HUES6 (cell line): Measurements from ENCODE around the gene NTM.

Experiments
- H3K27ac ChIP-seq: 2 replicates; pipeline ENCODE4 v1.7.0; 2013; ENCODE audit warnings: low read depth, mild to moderate bottlenecking, low read length, inconsistent platforms
- H3K27me3 ChIP-seq: 2 replicates; pipeline ENCODE4 v1.6.1; 2013; ENCODE audit warnings: low read length; ENCODE audit not compliant: control insufficient read depth, insufficient read depth
- H3K36me3 ChIP-seq: 2 replicates; pipeline ENCODE4 v1.6.1; 2013; ENCODE audit warnings: low read length; ENCODE audit not compliant: control insufficient read depth, insufficient read depth
- H3K4me1 ChIP-seq: 2 replicates; pipeline ENCODE4 v1.6.1; 2013; ENCODE audit warnings: low read length; ENCODE audit not compliant: control insufficient read depth, insufficient read depth
- H3K4me3 ChIP-seq: 2 replicates; pipeline ENCODE4 v1.5.1; 2013; ENCODE audit warnings: low read depth, low read length
- H3K9ac ChIP-seq: one replicate; pipeline ENCODE4 v1.6.1; 2013; ENCODE audit warnings: mild to moderate bottlenecking, low read length
- H3K9me3 ChIP-seq: 2 replicates; pipeline ENCODE4 v1.6.1; 2013; ENCODE audit warnings: low read depth, low read length; ENCODE audit not compliant: control insufficient read depth, insufficient read depth

The NTM gene

DNA sequence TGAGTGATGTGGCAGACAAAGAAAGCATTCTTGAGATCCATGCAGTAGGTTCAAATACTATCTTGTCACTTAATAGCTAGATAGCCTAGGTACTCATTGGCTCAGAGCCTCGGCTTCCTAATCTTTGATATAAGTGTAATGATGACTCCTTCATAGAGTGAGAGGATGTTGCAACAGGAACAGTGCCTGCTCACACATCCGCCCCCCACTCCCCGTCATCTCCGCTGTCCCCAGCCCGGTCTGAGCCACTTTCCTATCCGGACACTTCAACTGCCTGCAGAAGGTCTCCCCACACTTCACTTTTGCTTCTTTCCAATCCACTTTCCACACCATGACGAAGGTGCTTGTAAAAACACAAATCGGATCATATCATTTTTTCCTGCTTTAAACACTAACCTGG lies 128.8 kb downstream of the NTM start:
- Histone ChIP-seq H3K4me3 (no peak overlapping the region), H3K9ac (no peak overlapping the region), H3K4me1 (0 out of 2 replicates have a peak, but pooled peaks cover 5% of the 10 kb centered on the region), H3K9me3 (no peaks in the 10 kb centered on the region), H3K27ac (no peak overlapping the region), H3K27me3 (no peaks in the 10 kb centered on the region), H3K36me3 (no peaks in the 10 kb centered on the region)

GRCh38 chr11:131503017-131503416 lies 132.6 kb downstream of the NTM start:
- Histone ChIP-seq H3K4me3 (no peak overlapping the region), H3K9me3 (no peaks in the 10 kb centered on the region), H3K36me3 (no peaks in the 10 kb centered on the region), H3K27me3 (no peaks in the 10 kb centered on the region), H3K4me1 (peaks cover 10% of the 10 kb centered on the region), H3K27ac (no peak overlapping the region), H3K9ac (no peak overlapping the region)

DNA sequence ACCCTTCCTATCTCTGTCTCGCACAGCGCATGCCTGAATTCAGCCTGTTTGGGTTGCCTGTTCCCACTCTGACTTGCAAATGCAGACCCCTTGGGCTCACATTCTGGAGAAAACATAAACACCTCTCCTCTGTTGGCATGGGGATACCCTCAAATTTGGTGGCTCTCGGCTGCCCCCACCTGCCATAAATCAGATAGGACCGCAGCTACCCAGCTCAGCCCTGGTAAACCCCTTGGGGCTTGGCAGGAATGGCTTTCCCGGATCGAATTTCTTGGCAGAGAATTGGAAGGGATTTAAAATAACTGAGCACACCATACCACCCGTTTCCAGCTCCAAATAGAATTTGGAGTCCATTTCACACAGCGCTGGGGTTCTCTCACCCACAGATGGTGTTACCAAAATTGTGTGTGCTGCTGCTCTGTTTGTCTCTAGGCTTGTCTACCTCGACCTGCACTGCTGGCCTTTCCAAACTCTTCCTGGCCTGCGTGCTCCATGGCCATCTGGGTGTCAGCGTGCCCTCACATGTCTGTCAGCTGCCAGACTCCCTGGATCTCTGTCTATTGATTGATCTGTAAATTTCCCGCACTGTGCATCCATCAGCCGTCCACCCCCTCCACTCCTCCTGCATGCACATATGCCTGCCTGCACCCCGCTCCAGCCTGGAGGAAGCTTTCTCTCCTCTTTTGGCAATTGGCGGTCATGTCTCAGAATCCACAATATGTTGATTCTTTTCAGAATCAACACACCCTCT lies 134.0 kb downstream of the NTM start:
- H3K27ac ChIP-seq = no peak overlapping the region
- peaks cover 10% of the 10 kb centered on the region for H3K4me1 ChIP-seq
- no peaks in the 10 kb centered on the region for H3K9me3 ChIP-seq
- H3K27me3 ChIP-seq = no peaks in the 10 kb centered on the region
- no peak overlapping the region for H3K4me3 ChIP-seq
- no peak overlapping the region for H3K9ac ChIP-seq
- no peaks in the 10 kb centered on the region for H3K36me3 ChIP-seq

DNA sequence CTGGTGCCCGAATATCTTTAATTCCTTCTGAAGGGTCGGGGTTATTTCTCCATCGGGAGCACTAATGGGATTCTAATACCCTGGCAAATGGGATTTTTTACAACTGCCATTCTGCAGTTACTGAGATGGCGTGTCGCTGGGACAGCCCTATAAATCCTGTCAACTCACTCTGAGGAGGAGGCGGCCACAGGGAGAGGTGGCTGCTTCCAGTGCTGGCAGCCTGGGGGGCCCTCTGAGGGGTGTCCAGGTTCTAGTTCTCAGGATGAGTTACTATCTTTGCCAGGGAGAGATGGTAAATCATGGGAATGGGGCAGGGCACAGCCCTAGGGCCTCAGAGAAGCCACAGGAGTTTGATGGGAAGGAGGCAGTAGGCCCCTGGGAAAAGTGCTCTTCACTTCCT lies 135.9 kb downstream of the NTM start:
- no peaks in the 10 kb centered on the region for H3K36me3 ChIP-seq
- no peaks in the 10 kb centered on the region for H3K9me3 ChIP-seq
- peaks cover 10% of the 10 kb centered on the region for H3K4me1 ChIP-seq
- H3K27me3 ChIP-seq = no peaks in the 10 kb centered on the region
- H3K9ac ChIP-seq = no peak overlapping the region
- H3K27ac ChIP-seq = no peak overlapping the region
- no peak overlapping the region for H3K4me3 ChIP-seq

GRCh38 chr11:131510662-131511061 lies 140.2 kb downstream of the NTM start:
- no peaks in the 10 kb centered on the region for H3K27me3 ChIP-seq
- no peaks in the 10 kb centered on the region for H3K4me1 ChIP-seq
- no peak overlapping the region for H3K27ac ChIP-seq
- no peak overlapping the region for H3K4me3 ChIP-seq
- no peak overlapping the region for H3K9ac ChIP-seq
- H3K9me3 ChIP-seq = no peaks in the 10 kb centered on the region
- H3K36me3 ChIP-seq = no peaks in the 10 kb centered on the region

GRCh38 chr11:131511794-131512193 lies 141.4 kb downstream of the NTM start:
- H3K4me1 ChIP-seq = no peaks in the 10 kb centered on the region
- no peaks in the 10 kb centered on the region for H3K9me3 ChIP-seq
- no peaks in the 10 kb centered on the region for H3K36me3 ChIP-seq
- no peak overlapping the region for H3K27ac ChIP-seq
- no peak overlapping the region for H3K4me3 ChIP-seq
- no peaks in the 10 kb centered on the region for H3K27me3 ChIP-seq
- H3K9ac ChIP-seq = no peak overlapping the region

DNA sequence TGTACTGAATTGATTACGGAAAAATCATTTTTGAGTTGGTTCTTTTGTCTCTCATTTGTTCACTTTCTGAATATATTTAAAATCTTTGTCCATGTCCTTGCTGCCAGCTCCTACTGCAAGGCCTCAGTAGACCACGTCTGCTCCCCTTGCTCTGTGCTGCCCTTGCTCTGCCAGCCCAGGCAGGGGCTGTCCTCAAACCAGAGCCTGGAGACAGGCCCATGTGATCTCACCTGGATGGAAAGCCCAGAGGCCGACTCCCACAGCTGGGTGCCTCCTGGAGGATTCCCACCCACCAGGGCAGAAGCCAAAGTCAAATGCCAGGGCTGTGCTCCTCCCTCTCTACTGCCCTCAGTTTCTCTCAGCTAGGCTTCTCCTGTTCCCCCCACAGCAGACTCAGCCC lies 141.8 kb downstream of the NTM start:
- Histone ChIP-seq H3K9me3 (no peaks in the 10 kb centered on the region), H3K4me1 (no peaks in the 10 kb centered on the region), H3K27me3 (no peaks in the 10 kb centered on the region), H3K9ac (no peak overlapping the region), H3K36me3 (no peaks in the 10 kb centered on the region), H3K27ac (no peak overlapping the region), H3K4me3 (no peak overlapping the region)

GRCh38 chr11:131514062-131514461 lies 143.6 kb downstream of the NTM start:
- Histone ChIP-seq H3K9ac (no peak overlapping the region), H3K9me3 (no peaks in the 10 kb centered on the region), H3K4me3 (no peak overlapping the region), H3K4me1 (no peaks in the 10 kb centered on the region), H3K27me3 (no peaks in the 10 kb centered on the region), H3K36me3 (no peaks in the 10 kb centered on the region), H3K27ac (no peak overlapping the region)

DNA sequence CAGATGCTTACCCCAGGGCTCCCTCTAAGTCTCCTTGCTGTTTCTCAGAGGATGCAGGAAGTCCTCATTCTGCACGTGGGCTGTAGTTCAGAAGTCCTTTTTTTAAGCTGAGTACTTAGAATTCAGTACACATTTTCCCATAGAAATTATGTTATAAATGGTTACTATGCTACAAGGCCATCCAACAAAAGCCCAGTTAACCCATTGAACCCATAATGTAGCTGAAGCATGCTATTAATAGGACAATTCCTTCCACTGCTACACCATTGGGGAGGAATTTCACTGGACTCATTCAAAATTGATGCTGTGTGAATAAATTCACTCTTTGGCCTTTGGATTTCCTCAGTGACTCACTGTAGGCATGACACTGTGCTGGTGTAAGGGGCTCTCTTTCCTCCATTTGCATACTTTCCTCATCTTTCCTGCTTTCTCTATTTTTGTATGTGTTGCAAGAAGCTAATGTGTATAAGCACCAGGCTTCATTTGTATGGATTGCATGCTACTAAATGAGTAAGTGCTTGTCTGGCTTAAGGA lies 148.0 kb downstream of the NTM start:
- H3K27me3 ChIP-seq = no peaks in the 10 kb centered on the region
- H3K9ac ChIP-seq = no peak overlapping the region
- no peak overlapping the region for H3K4me3 ChIP-seq
- H3K4me1 ChIP-seq = no peaks in the 10 kb centered on the region
- H3K9me3 ChIP-seq = no peaks in the 10 kb centered on the region
- no peaks in the 10 kb centered on the region for H3K36me3 ChIP-seq
- H3K27ac ChIP-seq = no peak overlapping the region

DNA sequence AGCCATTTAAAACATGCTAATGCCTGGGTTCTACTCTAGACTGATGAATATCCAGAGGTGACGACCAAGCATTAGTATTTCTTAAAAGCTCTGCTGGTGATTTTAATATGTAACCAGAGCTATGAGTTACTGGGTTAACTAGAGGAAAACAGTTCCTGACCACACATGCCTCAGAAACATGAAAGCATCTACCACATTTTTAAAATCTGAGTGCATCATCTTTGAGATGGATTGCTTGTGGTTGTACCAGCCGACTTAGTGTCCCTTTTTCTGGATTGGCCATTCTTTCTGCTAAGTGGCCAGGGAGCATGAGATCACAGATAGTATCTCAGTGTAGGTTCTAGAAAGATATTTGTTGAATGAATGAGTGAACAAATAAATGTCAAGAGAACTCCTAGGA lies 152.4 kb downstream of the NTM start:
- H3K27me3 ChIP-seq = no peaks in the 10 kb centered on the region
- no peak overlapping the region for H3K27ac ChIP-seq
- no peak overlapping the region for H3K4me3 ChIP-seq
- H3K9ac ChIP-seq = no peak overlapping the region
- no peaks in the 10 kb centered on the region for H3K36me3 ChIP-seq
- H3K9me3 ChIP-seq = no peaks in the 10 kb centered on the region
- H3K4me1 ChIP-seq = no peaks in the 10 kb centered on the region

DNA sequence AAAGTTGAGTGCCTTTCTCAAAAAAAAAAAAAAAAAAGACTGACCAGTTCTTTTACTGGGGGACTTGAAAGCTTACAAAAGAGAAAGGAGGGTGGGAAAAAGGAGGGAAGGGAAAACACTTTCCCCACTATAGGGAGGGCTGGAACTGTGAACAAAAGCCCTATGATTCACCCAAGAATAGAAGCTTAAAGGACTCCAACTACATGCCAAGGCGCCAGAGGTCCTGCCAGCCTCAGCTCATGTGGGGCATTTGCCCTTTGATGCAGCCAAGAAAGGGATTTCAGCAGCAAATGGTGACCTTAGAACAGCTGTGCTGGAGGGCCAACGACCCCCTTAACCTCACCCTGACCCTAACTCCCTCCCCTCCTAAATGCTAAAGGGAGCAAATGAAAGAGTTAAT lies 160.0 kb downstream of the NTM start:
- Histone ChIP-seq H3K9me3 (no peaks in the 10 kb centered on the region), H3K27ac (no peak overlapping the region), H3K4me1 (no peaks in the 10 kb centered on the region), H3K36me3 (no peaks in the 10 kb centered on the region), H3K4me3 (no peak overlapping the region), H3K27me3 (peaks cover 3% of the 10 kb centered on the region; the same call in 1 of the 2 replicates), H3K9ac (no peak overlapping the region)
